GM18520 (cell line): Measurements from ENCODE around the gene MCC.
A peak's percentile ranks its signal among the peaks of the same experiment; 100 is the strongest.

Experiments
- ATAC-seq: cut with Tn5 transposase; IDR thresholded peaks from one replicate; pipeline ENCODE4 v1.9.1; 2021; ENCODE audit not compliant: unreplicated experiment

MCC gene

DNA sequence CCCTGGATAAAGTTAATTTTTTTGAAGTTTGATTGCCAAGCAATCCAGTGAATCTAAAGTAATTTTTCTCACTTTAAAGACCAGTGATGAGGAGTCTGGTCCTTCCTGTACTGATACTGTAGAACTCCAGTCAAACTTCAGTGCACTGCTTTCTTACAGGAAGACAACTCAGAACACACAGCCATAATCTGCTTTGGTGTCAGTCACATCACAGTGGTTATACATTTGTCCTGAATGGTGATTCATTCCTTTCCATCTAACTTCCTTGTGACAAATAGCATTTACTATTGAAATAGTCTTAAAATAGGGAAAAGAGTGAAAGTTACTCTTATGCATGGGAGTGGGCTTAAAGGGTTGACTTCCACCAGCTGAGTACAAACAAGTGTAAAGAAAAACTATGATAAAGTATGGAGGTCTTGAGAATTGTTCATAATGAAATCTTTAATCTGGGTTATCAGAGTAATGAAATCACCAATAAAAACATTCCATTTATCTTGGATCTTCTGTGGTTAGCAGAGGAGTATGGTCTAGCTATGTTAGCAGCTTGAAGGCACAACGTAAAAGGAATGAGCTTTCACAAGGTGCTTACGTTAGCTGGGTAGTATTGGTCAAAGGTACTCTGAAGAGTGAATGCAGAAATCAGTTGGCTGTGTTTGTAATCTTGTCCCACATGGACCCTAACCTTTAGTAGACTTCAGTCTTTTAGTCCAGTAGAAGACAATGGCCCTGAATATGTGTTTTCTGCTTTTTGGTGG is 470.2 kb downstream of the MCC start:
- no peak for ATAC-seq

DNA sequence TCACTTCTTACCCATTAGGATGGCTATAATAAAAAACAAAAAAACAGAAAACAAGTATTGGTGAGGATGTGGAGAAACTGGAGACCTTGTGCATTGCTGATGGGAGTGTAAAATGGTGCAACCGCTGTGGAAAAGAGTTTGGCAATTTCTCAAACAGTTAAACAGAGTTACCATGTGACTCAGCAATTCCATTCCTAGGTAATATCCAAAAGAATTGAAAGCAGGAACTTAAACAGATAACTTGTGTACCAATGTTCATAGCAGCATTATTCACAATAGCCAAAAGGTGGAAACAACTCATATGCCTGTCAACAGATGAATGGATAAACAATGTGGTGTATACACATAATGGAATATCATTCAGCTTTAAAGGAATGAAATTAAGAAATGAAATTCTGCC is 482.8 kb downstream of the MCC start:
- ATAC-seq: no peak

DNA sequence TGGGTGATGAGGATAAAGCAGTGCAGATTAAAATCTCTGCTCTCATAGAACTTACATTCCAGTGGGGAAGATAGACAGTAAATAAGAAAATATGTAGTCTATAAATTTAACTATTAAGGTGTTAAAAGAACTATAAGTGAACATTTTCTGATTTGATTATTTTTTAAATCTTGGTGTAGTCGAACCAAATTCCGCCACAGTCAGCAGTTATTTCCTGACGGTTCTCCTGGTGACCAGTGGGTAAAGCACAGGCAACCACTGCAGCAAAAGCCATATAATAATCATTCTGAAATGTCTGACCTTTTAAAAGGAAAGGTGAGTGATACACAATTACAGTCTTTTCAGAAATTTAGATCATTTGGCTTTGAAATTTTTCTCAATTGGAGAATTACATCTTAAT is 484.5 kb downstream of the MCC start:
- ATAC-seq: no peak

DNA sequence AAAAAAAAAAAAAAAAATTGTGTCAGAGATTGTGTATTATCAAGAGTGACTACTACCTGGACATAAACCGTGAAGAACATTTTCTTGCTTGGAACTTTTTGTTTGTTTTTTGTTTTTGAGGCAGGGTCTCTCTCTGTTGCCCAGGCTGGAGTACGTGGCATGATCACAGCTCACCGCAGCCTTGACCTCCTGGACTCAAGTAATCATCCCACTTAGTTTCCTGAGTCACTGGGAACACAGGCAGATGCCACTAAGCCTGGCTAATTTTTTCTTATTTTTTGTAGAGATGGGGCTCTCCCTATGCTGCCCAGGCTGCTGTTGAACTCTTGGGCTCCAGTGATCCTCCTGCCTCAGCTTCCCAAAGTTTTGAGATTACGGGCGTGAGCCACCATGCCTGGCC is 485.8 kb downstream of the MCC start:
- no peak for ATAC-seq

DNA sequence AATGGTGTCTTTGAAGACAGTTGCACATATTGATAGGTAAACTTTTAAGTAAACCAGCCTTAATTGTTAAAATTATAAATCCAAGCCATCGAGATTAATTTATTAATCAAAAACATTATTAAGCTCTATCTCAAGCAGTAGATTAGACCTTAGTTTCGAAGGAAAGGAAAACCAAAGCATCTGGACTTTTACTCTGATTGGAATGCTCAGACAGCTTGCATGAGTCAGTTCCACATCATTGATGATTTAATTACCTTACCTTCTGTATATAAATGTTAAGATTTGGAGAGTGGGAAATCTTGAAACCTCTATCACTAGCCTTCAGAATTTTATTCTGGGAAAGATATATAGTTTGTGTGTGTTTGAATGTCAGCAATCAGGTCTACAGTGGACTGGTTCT is 487.8 kb downstream of the MCC start:
- ATAC-seq: no peak

DNA sequence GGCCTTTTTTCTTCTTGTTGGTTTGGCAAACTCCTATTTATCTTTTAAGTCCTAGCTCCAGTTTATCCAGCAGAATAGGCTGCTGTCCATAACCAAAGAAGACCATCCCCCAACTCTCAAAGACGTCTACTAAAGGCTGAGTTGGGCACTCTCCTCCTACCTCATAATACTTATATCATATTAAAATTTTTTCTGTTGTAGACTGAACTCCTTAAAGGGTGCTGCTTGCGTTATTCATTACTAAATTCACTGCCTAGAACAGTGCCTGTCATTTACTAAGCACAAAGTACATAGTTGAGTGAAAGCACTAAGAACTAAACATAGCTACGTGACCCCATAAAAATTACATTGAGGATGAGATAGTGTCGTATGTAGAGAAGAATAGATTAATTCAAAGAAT is 490.0 kb downstream of the MCC start:
- no peak for ATAC-seq

DNA sequence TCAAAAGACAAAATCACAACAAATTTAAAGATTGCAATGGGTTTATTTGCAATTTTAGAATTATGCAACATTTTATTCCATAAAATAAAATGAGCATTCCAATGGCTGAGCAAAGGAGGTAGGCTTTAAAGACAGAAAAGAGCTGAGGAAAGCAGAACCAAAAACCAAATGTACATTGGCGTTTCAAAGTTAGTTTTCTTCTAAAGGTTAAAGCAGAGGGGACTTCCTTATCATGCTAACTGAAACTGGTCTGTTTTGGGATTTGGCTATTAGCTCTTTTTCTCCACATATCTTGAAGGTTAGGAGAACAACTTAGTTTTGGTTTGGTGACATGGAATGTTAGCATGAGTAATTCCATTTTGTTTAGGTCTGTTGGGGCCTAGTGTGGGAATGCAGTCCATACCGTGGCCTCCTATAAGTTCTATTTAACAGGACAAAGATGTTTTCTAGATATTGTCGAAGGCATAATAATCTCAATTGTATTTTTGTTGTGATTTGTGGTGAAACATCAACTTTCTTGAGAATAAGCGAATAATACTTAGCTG is 491.4 kb downstream of the MCC start:
- ATAC-seq: no peak

DNA sequence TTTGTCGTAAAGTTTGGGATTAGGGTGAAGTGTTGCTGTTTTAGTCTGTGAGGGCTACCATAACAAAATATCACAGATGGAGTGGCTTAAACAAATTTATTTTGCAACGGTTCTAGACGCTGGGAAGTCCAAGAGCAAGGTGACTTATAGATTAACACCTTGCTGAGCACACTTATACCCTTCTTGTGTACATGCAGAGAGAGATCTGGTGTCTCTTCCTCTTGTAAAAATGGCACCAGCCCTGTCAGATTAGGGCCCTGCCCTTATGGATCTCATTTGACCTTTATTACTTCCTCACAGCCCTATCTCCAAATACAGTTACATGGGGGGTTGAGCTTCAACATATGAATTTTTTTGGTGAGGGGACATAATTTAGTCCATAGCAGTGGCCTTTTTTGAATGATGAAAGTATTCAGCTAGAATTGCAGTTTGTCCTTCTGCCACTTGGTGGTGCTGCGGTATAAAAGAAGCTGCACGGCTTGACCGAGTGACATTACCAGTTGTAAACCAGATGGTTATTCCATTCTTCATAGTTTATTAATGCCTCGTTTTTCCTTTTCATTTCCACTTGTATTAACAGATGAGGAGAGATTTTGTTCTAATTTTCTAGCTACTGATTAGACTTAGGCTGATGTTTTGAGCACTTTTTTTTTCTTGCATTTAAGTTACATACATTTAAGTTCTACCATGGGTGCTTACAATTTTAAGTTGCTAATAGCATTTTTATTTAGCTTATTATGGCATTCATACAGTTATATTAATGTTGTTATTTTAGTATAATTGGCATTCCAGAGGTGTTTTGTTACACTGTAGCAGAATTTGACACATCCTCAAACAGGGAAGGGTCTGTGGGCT is 492.3 kb downstream of the MCC start:
- peak; percentile 70 for ATAC-seq

DNA sequence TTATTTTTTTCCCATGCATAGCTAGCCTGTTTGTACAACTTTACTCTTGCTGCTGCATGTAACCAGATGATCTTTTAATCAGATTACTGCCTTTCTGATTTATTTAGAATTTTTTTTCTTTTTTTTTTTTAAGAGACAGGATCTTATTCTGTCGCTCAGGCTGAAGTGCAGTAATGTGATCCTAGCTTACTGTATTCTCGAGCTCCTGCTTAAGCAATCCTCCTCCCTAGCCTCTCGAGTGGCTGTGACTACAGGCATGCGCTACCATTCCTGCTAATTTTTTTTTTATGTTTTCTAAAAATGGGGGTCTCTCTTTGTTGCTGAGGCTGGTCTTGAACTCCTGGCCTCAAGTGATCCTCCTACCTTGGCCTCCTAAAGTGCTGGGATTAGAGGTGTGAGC is 502.0 kb downstream of the MCC start:
- ATAC-seq: no peak

DNA sequence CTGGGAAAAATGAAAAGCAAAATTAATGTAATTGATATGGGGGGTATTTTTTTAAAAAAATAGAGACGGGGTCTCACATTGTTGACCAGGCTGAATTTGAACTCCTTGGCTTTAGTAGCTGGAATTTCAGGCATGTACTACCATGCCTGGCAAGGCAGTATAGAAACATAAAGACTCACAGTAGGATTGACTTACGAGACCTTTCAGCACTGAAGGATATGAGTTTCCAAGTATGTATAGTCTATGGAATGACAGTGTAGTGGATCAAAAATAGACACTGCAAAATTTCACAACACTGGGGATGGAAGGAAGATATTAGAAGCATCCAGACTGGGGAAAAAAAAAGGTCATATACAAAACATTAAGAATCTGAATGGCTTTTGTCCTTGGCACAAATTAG is 504.9 kb downstream of the MCC start:
- ATAC-seq: no peak

DNA sequence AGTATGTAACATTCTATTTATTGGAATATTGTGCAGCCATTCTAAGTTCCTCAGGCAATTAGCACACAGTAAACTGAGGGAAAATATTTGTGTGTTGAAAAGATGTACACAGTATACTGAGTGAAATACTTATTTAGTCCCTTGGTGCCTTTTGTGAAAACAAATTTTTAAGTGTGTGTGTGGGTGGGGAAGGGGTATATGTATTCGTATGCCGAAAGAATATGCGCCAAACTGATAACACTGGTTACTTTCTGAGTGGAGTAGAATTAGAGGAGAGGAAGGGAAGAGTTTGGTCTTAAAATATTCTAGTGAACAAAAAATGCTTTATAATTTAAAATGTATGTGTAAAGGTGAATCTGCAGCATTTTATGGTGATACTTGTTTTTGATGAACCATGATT is 508.5 kb downstream of the MCC start:
- ATAC-seq: no peak

DNA sequence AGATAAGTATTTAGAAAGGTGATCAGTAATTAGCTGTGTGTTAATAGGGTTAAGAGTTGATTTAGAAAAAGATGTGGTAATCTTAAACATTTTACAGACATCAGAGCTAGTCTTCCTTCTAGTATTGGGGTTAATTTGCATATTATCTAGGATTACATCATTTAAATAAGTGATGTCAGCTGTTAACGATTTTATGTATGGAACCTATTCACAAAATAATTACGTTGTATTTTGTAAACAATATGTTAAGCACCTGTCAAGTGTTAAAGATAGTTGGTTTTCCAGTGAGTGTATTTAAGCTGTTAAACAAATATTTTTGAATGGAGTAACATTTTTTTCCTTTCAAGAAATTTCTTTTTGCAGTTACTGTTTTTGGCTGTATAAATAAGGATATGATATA is 509.4 kb downstream of the MCC start:
- no peak for ATAC-seq

DNA sequence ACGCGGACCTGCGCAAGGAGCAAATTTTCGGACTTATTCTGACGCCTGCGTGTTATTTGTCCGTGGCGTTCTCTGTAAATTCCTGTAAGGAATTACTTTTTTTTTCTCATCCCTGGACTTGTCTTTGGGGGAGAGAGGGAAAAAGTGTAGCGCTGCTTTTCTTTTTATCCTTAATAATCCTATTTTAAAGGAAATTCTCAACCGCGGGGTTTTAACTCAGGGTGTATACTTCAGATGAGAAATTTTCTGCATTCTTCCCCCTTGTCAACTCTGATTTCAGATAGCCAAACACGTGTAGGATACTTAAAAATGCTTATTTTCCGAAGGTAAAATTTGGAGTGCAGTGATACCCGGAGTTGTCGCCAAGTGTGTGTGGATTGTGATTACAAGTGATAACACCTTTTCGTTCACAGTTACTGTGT is 510.8 kb downstream of the MCC start:
- ATAC-seq: no peak

DNA sequence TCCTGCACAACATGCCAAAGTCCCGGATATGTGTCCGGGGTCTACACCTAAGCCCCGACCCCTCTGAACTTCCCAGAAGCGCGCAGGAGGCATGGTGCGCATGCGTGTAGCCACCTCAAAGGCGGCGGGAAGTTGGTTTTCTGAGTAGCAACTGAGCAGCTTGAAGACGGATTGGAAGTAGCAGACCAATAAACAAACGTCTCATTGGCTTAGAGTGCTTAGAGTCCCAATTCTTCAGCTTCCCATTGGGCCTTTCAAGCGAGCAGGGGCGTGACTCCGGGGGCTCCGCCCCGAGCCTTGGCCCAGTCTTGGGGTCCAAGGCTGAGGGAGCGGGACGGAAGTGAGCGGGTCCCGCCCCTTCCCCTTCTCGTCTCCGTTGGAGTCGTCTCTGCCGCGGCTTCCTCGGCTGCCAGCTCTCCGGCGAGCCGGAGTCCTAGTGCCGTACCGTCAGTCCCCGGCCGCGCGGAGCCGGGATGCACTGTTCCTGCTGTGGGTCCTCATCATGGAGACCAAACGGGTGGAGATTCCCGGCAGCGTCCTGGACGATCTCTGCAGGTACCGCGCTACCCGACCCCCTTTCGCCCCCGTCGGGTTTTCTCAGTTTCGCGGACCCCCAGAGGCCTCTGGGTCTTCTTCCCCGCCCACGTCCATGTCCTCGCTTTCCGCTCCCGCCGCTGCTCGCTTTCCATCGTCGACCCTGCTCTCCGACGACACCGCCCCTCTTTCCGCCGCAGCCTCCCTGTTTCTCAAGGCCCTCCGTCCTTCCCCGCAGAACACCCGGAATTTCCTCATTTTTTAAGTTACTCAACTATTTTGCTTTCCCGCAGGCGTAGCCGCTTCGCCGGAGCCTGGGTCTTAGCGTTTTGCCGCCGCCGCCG is 511.6 kb downstream of the MCC start, which contains the start of gene DCP2:
DCP2 (plus strand) TSS at position 367 of the 878 bp plus-strand sequence; CDS start at position 503, 136 bp downstream.
- peak; percentile 99 for ATAC-seq

DNA sequence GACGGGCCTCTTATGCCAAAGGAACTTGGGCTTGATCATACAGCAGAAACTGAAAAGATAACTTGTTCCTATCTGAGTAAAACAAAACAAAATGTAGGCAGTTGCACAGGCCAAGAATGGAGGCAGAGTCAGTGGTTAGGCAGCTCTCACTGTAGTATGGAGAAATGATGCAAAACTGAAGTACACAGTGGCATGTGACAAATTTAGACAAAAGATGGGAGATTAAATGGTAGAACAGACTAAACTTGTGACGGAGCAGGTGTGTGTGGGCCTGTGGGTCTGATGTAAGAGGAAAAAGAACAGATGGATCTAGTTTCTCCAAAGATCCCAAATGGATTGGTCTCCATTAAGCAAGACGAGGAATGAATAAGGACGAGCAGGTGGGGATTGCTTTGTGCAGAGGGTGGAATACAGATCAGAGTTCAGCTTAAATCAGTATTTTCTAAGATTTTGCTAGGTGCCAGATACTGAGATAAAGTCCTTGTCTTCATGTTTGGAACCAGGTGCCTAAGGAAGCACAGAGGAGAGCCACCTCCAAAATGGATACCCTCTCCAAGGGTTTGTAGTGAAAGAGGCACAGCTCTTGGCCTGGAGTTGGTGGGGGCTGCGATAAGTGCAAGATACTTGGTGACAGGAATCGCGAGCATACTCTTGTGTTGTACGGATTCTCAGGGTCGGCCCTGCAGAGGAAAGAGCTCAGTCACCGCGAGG is 512.4 kb downstream of the MCC start:
- ATAC-seq: no peak

DNA sequence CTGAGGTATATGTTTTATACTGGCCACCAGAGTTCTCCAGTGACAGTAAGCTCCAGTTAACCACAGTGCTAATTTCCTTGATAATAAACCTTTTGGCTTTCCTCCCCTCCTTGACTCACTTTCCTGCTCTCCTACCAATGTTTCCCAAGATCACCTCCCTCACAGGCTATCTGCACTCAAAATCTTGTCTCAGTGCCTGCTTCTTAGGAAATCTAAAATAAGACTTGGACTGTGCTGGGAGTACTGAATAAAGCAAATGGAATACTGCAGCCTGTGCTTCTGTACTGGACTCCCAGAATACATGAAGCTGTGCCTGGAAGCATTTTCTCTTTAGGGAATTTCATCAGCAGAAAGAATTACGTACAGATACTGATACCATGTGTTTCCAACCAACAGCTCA is 513.4 kb downstream of the MCC start:
- no peak for ATAC-seq

DNA sequence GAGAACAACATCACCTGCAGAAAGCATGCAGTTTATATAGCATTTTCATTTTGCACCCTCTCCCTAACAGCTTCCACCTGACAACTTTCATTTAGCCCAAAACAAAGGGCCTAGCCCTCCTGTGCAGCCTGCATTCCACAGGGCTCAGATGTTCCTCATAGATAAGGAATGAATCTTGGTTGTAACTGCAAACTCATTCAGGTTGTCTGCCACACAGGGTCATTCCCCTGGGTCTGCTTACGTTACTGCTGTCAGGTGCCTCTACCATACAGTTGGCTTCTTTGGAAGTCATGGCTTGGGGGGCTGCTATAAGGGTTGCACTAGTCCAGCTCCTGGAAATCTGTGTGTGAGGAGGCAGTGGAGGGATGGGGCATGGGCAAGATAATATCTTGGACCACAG is 514.3 kb downstream of the MCC start:
- no peak for ATAC-seq

DNA sequence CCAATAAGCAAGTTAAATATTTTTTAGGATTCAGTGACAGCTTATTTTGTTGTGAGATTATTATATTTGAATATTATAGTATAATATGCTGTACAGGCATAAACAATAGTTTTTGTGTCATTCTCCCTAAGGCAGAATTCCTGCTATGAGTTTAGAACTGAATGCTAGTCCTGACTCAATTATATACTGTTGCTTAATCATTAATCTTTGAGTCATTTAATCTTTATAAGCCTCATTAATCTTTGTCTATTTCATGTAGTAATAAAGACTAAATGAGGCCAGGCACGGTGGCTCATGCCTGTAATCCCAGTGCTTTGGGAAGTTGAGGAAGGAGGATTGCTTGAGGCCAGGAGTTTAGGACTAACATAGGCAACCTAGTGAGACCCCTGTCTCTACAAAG is 515.2 kb downstream of the MCC start:
- no peak for ATAC-seq
